OCI-LY3 (cell line): ENCODE measurements around the gene ELMO1.

Source experiments
- H2AFZ ChIP-seq: fragments of 200-600, 300-600 bp; shearing (Covaris generic); 2 replicates; pipeline ENCODE4 v1.6.0; 2014; ENCODE audit warnings: antibody characterized with exemption, low read depth, low read length
- H3K27ac ChIP-seq: fragments of 200-600, 300-600 bp; sonication (generic); 2 replicates; pipeline ENCODE4 v1.5.1; 2014; ENCODE audit warnings: mild to moderate bottlenecking, low read length, moderate library complexity, mixed read lengths
- H3K27me3 ChIP-seq: fragments of 200-600, 300-600 bp; sonication (generic); 2 replicates; pipeline ENCODE4 v1.6.1; 2014; ENCODE audit warnings: low read depth, low read length, mixed read lengths
- H3K36me3 ChIP-seq: fragments of 200-600, 300-600 bp; sonication (generic); replicated peaks from 2 replicates; pipeline ENCODE3; 2014; ENCODE audit warnings: low read depth, low read length, mixed read lengths
- H3K4me1 ChIP-seq: fragments of 300-600, 200-600 bp; sonication (generic); 2 replicates; pipeline ENCODE4 v1.6.1; 2014; ENCODE audit warnings: low read length, mixed read lengths
- H3K4me2 ChIP-seq: fragments of 200-600, 300-600 bp; sonication (generic); 2 replicates; pipeline ENCODE4 v1.6.1; 2014; ENCODE audit warnings: low read length, mixed read lengths
- H3K4me3 ChIP-seq: fragments of 300-600, 200-600 bp; sonication (generic); 2 replicates; pipeline ENCODE4 v1.5.1; 2014; ENCODE audit warnings: antibody characterized with exemption, mild to moderate bottlenecking, low read length, moderate library complexity
- H3K79me2 ChIP-seq: fragments of 300-600, 200-600 bp; shearing (Covaris generic); 2 replicates; pipeline ENCODE4 v1.6.1; 2014; ENCODE audit warnings: mild to moderate bottlenecking, low read length, mixed read lengths
- H3K9ac ChIP-seq: fragments of 300-600, 200-600 bp; shearing (Covaris generic); 2 replicates; pipeline ENCODE4 v1.6.0; 2014; ENCODE audit warnings: mild to moderate bottlenecking, low read length, moderate library complexity
- H3K9me3 ChIP-seq: fragments of 200-600, 300-600 bp; shearing (Covaris generic); 2 replicates; pipeline ENCODE4 v1.6.1; 2014; ENCODE audit warnings: low read length, mixed read lengths; ENCODE audit not compliant: insufficient read depth
- H4K20me1 ChIP-seq: fragments of 200-600, 300-600 bp; sonication (generic); 2 replicates; pipeline ENCODE4 v1.6.1; 2016; ENCODE audit warnings: low read length, mixed read lengths; ENCODE audit not compliant: insufficient read depth
- EZH2phosphoT487 ChIP-seq: fragments of 200-600 bp; shearing (Covaris generic); IDR thresholded peaks from 2 replicates; pipeline ENCODE4 v1.6.1; 2018; ENCODE audit warnings: antibody characterized with exemption, mixed run types, low read depth
- TF ChIP-seq, protein P1 (sequence below): fragments of 200-600, 300-600 bp; sonication (generic); IDR thresholded peaks from 2 replicates; pipeline ENCODE4 v1.5.1; 2014; ENCODE audit warnings: antibody characterized with exemption, low read length, low read depth

Gene ELMO1

DNA sequence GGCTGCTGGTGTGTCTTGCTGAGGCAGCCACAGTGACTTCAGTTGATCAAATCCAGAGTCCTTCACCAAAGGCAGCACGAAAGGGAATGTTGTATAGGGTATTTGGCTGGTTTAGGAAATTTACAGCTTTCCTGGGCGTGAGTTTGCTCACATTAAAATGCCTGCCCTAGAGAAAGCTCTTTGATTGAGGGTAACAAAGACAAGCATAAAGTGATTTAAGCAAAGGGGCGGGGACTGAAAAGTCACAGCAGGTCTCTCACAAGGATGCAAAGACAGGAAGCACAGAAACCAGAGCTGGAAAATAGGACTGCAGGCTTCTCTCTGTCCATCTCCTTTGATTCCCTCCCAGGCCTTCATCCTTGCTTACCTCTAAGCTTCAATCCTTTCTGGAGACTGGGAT lies 139.2 kb downstream of the ELMO1 start:
- Histone ChIP-seq H3K9me3 (no peaks in the 10 kb centered on the region), H3K79me2 (peaks cover 99% of the 10 kb centered on the region), H3K4me3 (no peak overlapping the region), H3K4me2 (no peak overlapping the region), H3K27ac (no peak overlapping the region), H3K27me3 (no peaks in the 10 kb centered on the region), H4K20me1 (peaks cover 74% of the 10 kb centered on the region), H3K9ac (no peak overlapping the region), H3K4me1 (peaks cover 4% of the 10 kb centered on the region; the same call in 1 of the 2 replicates), H2AFZ (no peak overlapping the region), H3K36me3 (peaks cover 91% of the 10 kb centered on the region)
- TF ChIP-seq, protein P1, sequence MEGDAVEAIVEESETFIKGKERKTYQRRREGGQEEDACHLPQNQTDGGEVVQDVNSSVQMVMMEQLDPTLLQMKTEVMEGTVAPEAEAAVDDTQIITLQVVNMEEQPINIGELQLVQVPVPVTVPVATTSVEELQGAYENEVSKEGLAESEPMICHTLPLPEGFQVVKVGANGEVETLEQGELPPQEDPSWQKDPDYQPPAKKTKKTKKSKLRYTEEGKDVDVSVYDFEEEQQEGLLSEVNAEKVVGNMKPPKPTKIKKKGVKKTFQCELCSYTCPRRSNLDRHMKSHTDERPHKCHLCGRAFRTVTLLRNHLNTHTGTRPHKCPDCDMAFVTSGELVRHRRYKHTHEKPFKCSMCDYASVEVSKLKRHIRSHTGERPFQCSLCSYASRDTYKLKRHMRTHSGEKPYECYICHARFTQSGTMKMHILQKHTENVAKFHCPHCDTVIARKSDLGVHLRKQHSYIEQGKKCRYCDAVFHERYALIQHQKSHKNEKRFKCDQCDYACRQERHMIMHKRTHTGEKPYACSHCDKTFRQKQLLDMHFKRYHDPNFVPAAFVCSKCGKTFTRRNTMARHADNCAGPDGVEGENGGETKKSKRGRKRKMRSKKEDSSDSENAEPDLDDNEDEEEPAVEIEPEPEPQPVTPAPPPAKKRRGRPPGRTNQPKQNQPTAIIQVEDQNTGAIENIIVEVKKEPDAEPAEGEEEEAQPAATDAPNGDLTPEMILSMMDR: no peak
- TF ChIP-seq EZH2phosphoT487: no peak

DNA sequence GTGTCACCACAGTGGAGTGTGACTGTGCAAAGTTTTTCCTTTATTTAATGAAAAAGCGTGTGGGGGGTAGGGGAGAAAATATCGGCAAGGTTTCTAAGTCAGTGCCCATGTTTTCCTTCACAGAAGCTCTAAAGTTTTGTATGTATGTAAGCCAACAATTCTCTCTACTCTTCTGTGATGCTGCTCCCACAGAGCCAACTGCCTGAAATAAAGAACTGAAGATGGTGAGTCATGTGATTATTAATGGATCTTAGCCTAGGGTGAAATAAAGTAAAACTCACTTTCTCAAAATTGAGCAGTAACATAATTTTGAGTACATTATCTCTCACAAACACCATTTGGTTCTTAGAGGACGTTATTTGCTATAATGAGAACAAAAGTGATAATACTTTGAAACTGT lies 143.7 kb downstream of the ELMO1 start:
- no peaks in the 10 kb centered on the region for H3K27me3 ChIP-seq
- no peak overlapping the region for H3K9ac ChIP-seq
- peaks cover 81% of the 10 kb centered on the region for H3K36me3 ChIP-seq
- peaks cover 4% of the 10 kb centered on the region; the same call in 1 of the 2 replicates for H3K4me1 ChIP-seq
- H3K4me3 ChIP-seq: no peak overlapping the region
- no peaks in the 10 kb centered on the region for H3K9me3 ChIP-seq
- H2AFZ ChIP-seq: no peak overlapping the region
- H4K20me1 ChIP-seq: peaks cover 53% of the 10 kb centered on the region
- peaks cover 84% of the 10 kb centered on the region for H3K79me2 ChIP-seq
- no peak overlapping the region for H3K27ac ChIP-seq
- H3K4me2 ChIP-seq: no peak overlapping the region
- TF ChIP-seq, protein P1: no peak

DNA sequence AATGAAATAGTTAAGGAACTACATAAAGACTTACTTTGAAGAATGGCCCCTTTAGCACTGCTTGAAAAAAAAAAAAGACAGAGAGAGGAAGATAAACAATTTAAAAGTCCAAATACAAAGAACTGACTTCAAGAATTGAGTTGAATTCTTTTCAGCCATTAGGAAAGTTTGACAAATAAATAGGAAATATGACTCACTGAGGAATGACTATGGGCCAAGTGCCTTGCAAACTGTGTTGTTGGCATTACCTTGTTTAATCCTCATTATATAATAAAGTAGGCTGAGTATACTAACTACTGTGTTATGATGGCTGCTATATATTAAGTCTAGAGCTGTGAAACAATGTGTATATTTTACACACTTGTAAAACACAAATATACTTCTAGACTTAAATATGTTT lies 151.1 kb downstream of the ELMO1 start:
- peaks cover 27% of the 10 kb centered on the region; the same call in 1 of the 2 replicates for H4K20me1 ChIP-seq
- H3K27ac ChIP-seq: no peak overlapping the region
- no peaks in the 10 kb centered on the region for H3K4me1 ChIP-seq
- TF ChIP-seq, protein P1: no peak
- TF ChIP-seq EZH2phosphoT487: no peak
- H3K9ac ChIP-seq: no peak overlapping the region
- peaks cover 51% of the 10 kb centered on the region for H3K36me3 ChIP-seq
- H3K4me2 ChIP-seq: no peak overlapping the region
- H3K27me3 ChIP-seq: no peaks in the 10 kb centered on the region
- H2AFZ ChIP-seq: no peak overlapping the region
- H3K79me2 ChIP-seq: peaks cover 54% of the 10 kb centered on the region
- H3K9me3 ChIP-seq: no peaks in the 10 kb centered on the region
- no peak overlapping the region for H3K4me3 ChIP-seq

DNA sequence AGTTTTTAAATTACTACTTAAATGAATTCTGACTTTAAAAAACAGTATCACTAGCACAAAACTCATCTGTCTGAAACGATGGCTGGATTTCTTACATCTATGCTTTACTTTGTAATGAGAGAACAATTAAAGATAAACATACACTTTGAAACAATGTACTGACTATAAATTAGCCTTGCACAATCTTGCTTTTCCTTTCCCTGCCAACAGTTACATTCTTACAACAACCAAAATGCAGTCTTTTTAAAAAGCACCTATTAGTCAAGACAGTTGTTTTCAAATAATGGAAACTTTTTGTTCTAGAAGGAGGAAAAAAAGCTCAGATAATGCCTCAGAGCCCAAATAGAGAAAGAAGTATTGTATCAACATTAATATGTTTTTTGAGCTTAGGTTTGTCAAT lies 153.3 kb downstream of the ELMO1 start:
- Histone ChIP-seq H2AFZ (no peak overlapping the region), H3K4me1 (peaks cover 10% of the 10 kb centered on the region), H3K4me3 (no peak overlapping the region), H3K27me3 (no peaks in the 10 kb centered on the region), H3K79me2 (peaks cover 55% of the 10 kb centered on the region), H3K4me2 (no peak overlapping the region), H4K20me1 (peaks cover 36% of the 10 kb centered on the region), H3K36me3 (peaks cover 42% of the 10 kb centered on the region), H3K9ac (no peak overlapping the region), H3K9me3 (no peaks in the 10 kb centered on the region), H3K27ac (no peak overlapping the region)
- TF ChIP-seq, protein P1: no peak
- no peak for TF ChIP-seq EZH2phosphoT487
